ENCODE data around the gene SYCP1.
"Not testable (repeated sequence)": the region's sequence is repeated elsewhere in the genome, so short reads cannot be mapped to it uniquely, and the experiment has no call there.

Gene SYCP1

GRCh38 chr1:114988095-114988494, 133.4 kb downstream of the SYCP1 start:
- DNase-seq (ENCODE audit: low read depth, low spot score) = no peak
- no peak for TF ChIP-seq CTCF (IDR thresholded peaks at IDR 0.05; ENCODE audit: low read depth, low read length)
- in situ Hi-C loops (cut with HindIII; ENCODE audit: low sequenced_read_pairs) = no loop called here
- H3K4me3 ChIP-seq (ENCODE audit: low read depth, low read length) = no peak overlapping the region

DNA sequence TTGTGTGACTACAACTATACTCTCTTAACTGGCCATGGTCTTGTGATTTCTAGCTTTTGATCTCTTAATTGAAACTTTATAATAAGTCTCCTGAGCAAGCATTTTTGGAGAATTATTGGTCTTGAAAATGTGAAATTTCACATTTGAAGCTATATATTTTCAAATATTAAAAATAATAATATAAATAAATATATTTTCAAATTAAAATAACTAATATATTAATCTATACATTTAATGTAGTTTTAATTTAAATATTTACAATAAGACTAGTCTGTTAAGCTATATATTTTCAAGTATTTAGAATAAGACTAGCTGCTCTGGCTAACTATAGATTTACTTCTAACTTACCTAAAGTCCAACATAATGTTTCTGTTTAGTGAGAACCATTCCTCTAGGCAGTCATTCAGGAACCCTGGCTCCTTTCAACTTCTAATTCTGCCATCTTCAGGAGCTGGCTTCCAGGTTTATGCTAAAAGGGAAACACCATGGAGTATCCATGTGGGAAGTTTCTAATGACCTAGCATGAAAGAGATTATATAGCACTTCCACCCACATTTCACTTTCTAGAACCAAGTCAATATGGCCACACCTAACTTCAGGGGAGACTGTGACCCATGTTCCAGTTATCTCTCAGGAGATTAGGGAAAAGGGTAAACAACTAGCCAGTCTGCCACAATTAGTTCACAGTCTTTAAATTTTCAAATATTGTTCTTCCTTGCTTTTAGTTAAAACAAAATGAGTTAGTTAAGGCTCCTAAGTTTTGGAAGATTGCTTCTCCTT, 143.0 kb downstream of the SYCP1 start:
- H3K4me3 ChIP-seq (ENCODE audit: low read depth, low read length) = no peak overlapping the region
- no peak for TF ChIP-seq CTCF (IDR thresholded peaks at IDR 0.05; ENCODE audit: low read depth, low read length)
- DNase-seq (ENCODE audit: low read depth, low spot score) = no peak
- in situ Hi-C loops (cut with HindIII; ENCODE audit: low sequenced_read_pairs) = no loop called here

DNA sequence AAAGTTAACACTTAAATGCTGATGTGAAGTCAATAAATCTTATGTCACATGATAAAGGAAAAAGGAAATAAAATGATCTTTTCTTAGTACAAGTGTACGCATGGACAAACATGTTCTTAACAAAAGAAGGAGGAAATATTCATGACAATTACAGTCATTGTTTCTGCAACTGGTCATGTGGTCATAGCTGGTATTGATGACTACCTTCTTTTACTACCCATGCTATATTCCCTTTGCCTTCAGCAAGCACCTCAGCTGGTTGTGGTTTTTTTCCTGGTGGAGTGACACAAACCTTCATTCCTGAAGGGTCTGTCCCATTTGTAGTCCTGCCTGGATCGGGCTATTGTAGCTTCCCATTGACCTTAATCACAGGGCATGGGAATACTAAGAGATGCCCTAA, 151.5 kb downstream of the SYCP1 start:
- H3K4me3 ChIP-seq (ENCODE audit: low read depth, low read length) = no peak overlapping the region
- in situ Hi-C loops (cut with HindIII; ENCODE audit: low sequenced_read_pairs) = no loop called here
- DNase-seq (ENCODE audit: low read depth, low spot score) = no peak
- no peak for TF ChIP-seq CTCF (IDR thresholded peaks at IDR 0.05; ENCODE audit: low read depth, low read length)

DNA sequence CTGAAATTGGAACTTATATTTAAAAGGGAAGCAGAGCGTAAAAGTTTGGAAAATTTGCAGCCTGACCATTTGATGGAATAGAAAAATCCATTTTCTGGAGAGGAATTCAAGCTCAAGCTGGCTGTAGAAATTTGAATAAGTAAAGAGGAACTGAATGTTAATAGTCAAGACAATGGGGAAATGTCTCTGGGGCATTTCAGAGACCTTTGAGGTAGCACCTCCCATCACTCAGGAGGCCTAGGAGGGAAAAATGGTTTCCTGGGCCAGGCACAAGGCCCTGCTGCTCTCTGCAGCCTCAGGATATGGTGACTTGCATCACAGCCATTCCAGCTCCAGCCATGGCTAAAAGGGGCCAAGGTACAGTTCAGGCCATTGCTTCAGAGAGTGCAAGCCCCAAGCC, 157.3 kb downstream of the SYCP1 start:
- DNase-seq (ENCODE audit: low read depth, low spot score) = no peak
- in situ Hi-C loops (cut with HindIII; ENCODE audit: low sequenced_read_pairs) = no loop called here

DNA sequence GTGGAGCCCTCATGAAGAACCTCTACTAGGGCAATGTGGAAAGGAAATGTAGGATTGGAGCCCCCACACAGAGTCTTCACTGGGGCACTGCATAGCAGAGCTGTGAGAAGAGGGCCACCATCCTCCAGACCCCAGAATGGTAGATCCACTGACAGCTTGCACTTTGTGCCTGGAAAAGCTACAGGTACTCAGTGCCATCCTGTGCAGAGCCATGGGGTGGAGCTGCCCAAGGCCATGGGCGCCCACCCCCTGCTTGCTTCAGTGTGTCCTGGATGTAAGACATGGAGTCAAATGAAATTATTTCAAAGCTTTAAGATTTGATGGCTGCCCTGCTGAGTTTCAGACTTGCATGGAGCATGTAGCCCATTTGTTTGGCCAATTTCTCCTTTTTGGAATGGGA, 157.8 kb downstream of the SYCP1 start:
- in situ Hi-C loops (cut with HindIII; ENCODE audit: low sequenced_read_pairs) = no loop called here
- no peak for DNase-seq (ENCODE audit: low read depth, low spot score)
- H3K4me3 ChIP-seq (ENCODE audit: low read depth, low read length) = no peak overlapping the region
- TF ChIP-seq CTCF (IDR thresholded peaks at IDR 0.05; ENCODE audit: low read depth, low read length) = no peak

More for the DNA sequence above, 157.3 kb downstream of the SYCP1 start:
- TF ChIP-seq CTCF (IDR thresholded peaks at IDR 0.05; ENCODE audit: low read depth, low read length) = no peak
- no peak overlapping the region for H3K4me3 ChIP-seq (ENCODE audit: low read depth, low read length)

- no peak for TF ChIP-seq CTCF (IDR thresholded peaks at IDR 0.05; ENCODE audit: low read depth, low read length)
- no peak for DNase-seq (ENCODE audit: low read depth, low spot score)
- in situ Hi-C loops (cut with HindIII; ENCODE audit: low sequenced_read_pairs) = no loop called here
- no peak overlapping the region for H3K4me3 ChIP-seq (ENCODE audit: low read depth, low read length)
Measured at GRCh38 chr1:115013792-115014191, 159.1 kb downstream of the SYCP1 start.

DNA sequence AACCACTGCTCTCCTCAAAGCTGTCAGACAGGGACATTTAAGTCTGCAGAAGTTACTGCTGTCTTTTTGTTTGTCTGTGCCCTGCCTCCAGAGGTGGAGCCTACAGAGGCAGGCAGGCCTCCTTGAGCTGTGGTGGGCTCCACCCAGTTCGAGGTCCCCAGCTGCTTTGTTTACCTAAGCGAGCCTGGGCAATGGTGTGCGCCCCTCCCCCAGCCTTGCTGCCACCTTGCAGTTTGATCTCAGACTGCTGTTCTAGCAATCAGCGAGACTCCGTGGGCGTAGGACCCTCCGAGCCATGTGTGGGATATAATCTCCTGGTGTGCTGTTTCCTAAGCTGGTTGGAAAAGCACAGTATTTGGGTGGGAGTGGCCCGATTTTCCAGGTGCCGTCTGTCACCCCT, 164.9 kb downstream of the SYCP1 start:
- in situ Hi-C loops (cut with HindIII; ENCODE audit: low sequenced_read_pairs); H3K4me3 ChIP-seq (ENCODE audit: low read depth, low read length); DNase-seq (ENCODE audit: low read depth, low spot score): not testable (repeated sequence)

Measured in astrocyte of the spinal cord (primary cell).